Endothelial cell of umbilical vein (primary cell): Measurements from ENCODE around the gene PRR16.

ENCODE experiments used
- CTCF ChIP-seq, 2 donors: IDR thresholded peaks; 1 replicate in 1 of 2; 2 replicates in 1 of 2; pipeline ENCODE4 v1.5.1; 2011; ENCODE audit warnings: low read length in 2 of 2, mild to moderate bottlenecking in 2 of 2, moderate library complexity in 2 of 2, control low read depth in 1 of 2, inconsistent platforms in 1 of 2, low read depth in 1 of 2; ENCODE audit not compliant: insufficient read depth in 1 of 2; ENCODE audit errors: extremely low read depth in 1 of 2
- EZH2 ChIP-seq: IDR thresholded peaks from 2 replicates; pipeline ENCODE4 v1.6.1; 2012; ENCODE audit warnings: borderline replicate concordance, low read depth, mild to moderate bottlenecking, moderate library complexity, low read length, inconsistent platforms; ENCODE audit not compliant: severe bottlenecking
- FOS ChIP-seq: IDR thresholded peaks from 2 replicates; pipeline ENCODE4 v1.6.1; 2011; ENCODE audit warnings: mild to moderate bottlenecking, low read length, moderate library complexity, borderline replicate concordance; ENCODE audit not compliant: insufficient read depth
- GATA2 ChIP-seq: IDR thresholded peaks from 2 replicates; pipeline ENCODE4 v1.7.0; 2011; ENCODE audit warnings: low read depth, mild to moderate bottlenecking, moderate library complexity, mixed read lengths, low read length; ENCODE audit not compliant: insufficient read length, insufficient read depth
- JUN ChIP-seq: IDR thresholded peaks from 2 replicates; pipeline ENCODE4 v1.6.1; 2011; ENCODE audit warnings: borderline replicate concordance, low read depth; ENCODE audit not compliant: insufficient read length, insufficient read depth
- POLR2A ChIP-seq: IDR thresholded peaks from 2 replicates; pipeline ENCODE4 v1.6.1; 2012; ENCODE audit warnings: low read depth, mild to moderate bottlenecking, control low read depth, low read length
- POLR2AphosphoS5 ChIP-seq: IDR thresholded peaks from 2 replicates; pipeline ENCODE4 v1.6.1; 2012; ENCODE audit warnings: low read depth, mild to moderate bottlenecking, control low read depth, low read length, moderate library complexity; ENCODE audit not compliant: insufficient read depth

- TF ChIP-seq CTCF (IDR thresholded peaks at IDR 0.05; ENCODE audit: extremely low read depth in 1 of 2, insufficient read depth in 1 of 2, low read depth in 1 of 2, low read length in 2 of 2) = no peak
- no peak for TF ChIP-seq POLR2A
- TF ChIP-seq POLR2AphosphoS5 = no peak
- no peak for TF ChIP-seq FOS
- no peak for TF ChIP-seq GATA2
- no peak for TF ChIP-seq EZH2
- TF ChIP-seq JUN = no peak
Observed at GRCh38 chr5:120442694-120443093, 21.4 kb upstream of the PRR16 start.
